Measurements from ENCODE around the gene SUGCT. TPM values are rescaled to one million over a fixed set of nuclear protein-coding genes. Genes with fewer than 3 reads are reported as not detected.

SUGCT gene
- total and polyA plus RNA-seq, 3 donors from 2014 or later: 7.1 to 9.8 (median 8.1) TPM

GRCh38 chr7:40428421-40428820, 293.6 kb downstream of the SUGCT start:
- no peaks in the 10 kb centered on the region for H3K9me3 ChIP-seq
- H3K4me1 ChIP-seq: no peaks in the 10 kb centered on the region
- no peaks in the 10 kb centered on the region for H3K27me3 ChIP-seq
- intact Hi-C loops (cut with DNase I; ENCODE audit: low total_unique reads): no loop called here
- H3K4me3 ChIP-seq: no peak overlapping the region
- H3K27ac ChIP-seq: no peak overlapping the region
- TF ChIP-seq CTCF (IDR thresholded peaks at IDR 0.05) (no peak), POLR2A (IDR thresholded peaks at IDR 0.05) (no peak)
- 67 to 75% methylated on average over 1 of the region's 1 CpG for WGBS, 2 donors
- no peak for DNase-seq
- no peaks in the 10 kb centered on the region for H3K36me3 ChIP-seq (ENCODE audit: low read depth, missing control alignments)

GRCh38 chr7:40429826-40430225, 295.0 kb downstream of the SUGCT start:
- Histone ChIP-seq H3K27me3 (no peaks in the 10 kb centered on the region), H3K36me3 (ENCODE audit: low read depth, missing control alignments) (no peaks in the 10 kb centered on the region), H3K4me3 (no peak overlapping the region), H3K27ac (no peak overlapping the region), H3K4me1 (no peaks in the 10 kb centered on the region), H3K9me3 (no peaks in the 10 kb centered on the region)
- intact Hi-C loops (cut with DNase I; ENCODE audit: low total_unique reads): no loop called here
- DNase-seq: no peak
- no peak for TF ChIP-seq POLR2A (IDR thresholded peaks at IDR 0.05)
- no peak for TF ChIP-seq CTCF (IDR thresholded peaks at IDR 0.05)
- 94 to 96% methylated on average over 2 of the region's 2 CpGs for WGBS, 2 donors

- intact Hi-C loops (cut with DNase I; ENCODE audit: low total_unique reads): no loop called here
These were observed 297.2 kb downstream of the SUGCT start for GRCh38 chr7:40432046-40432445.

GRCh38 chr7:40436710-40437109, 301.9 kb downstream of the SUGCT start:
- no peak for DNase-seq
- Histone ChIP-seq H3K4me3 (no peak overlapping the region), H3K9me3 (no peaks in the 10 kb centered on the region), H3K27me3 (no peaks in the 10 kb centered on the region), H3K4me1 (no peaks in the 10 kb centered on the region), H3K27ac (no peak overlapping the region), H3K36me3 (ENCODE audit: low read depth, missing control alignments) (no peaks in the 10 kb centered on the region)
- intact Hi-C loops (cut with DNase I; ENCODE audit: low total_unique reads): no loop called here
- no peak for TF ChIP-seq POLR2A (IDR thresholded peaks at IDR 0.05)
- no peak for TF ChIP-seq CTCF (IDR thresholded peaks at IDR 0.05)
- 92 to 98% methylated on average over 1 of the region's 1 CpG for WGBS, 2 donors

More at GRCh38 chr7:40432046-40432445, 297.2 kb downstream of the SUGCT start:
- no peaks in the 10 kb centered on the region for H3K9me3 ChIP-seq
- WGBS, 2 donors: 93 to 98% methylated on average over 2 of the region's 2 CpGs
- no peaks in the 10 kb centered on the region for H3K36me3 ChIP-seq (ENCODE audit: low read depth, missing control alignments)
- no peak overlapping the region for H3K4me3 ChIP-seq
- DNase-seq: no peak
- H3K27ac ChIP-seq: no peak overlapping the region
- TF ChIP-seq CTCF (IDR thresholded peaks at IDR 0.05) (no peak), POLR2A (IDR thresholded peaks at IDR 0.05) (no peak)
- H3K4me1 ChIP-seq: no peaks in the 10 kb centered on the region
- H3K27me3 ChIP-seq: no peaks in the 10 kb centered on the region

- Histone ChIP-seq H3K27ac (no peak overlapping the region), H3K4me3 (no peak overlapping the region), H3K36me3 (ENCODE audit: low read depth, missing control alignments) (no peaks in the 10 kb centered on the region), H3K27me3 (no peaks in the 10 kb centered on the region), H3K4me1 (no peaks in the 10 kb centered on the region), H3K9me3 (no peaks in the 10 kb centered on the region)
- DNase-seq: no peak
- 43 to 90% methylated on average over 1 of the region's 1 CpG for WGBS, 2 donors
- intact Hi-C loops (cut with DNase I; ENCODE audit: low total_unique reads): no loop called here
- TF ChIP-seq CTCF (IDR thresholded peaks at IDR 0.05) (no peak), POLR2A (IDR thresholded peaks at IDR 0.05) (no peak)
These were observed 302.7 kb downstream of the SUGCT start for GRCh38 chr7:40437498-40437897.
